ENCODE data around the gene ABHD2. TPM values are rescaled to one million over a fixed set of nuclear protein-coding genes. Genes with fewer than 3 reads are reported as not detected.
"Not testable (repeated sequence)": the region's sequence is repeated elsewhere in the genome, so short reads cannot be mapped to it uniquely, and the experiment has no call there.

The ABHD2 gene
- total and polyA plus RNA-seq, 2 donors: 16.0 to 41.0 TPM

DNA sequence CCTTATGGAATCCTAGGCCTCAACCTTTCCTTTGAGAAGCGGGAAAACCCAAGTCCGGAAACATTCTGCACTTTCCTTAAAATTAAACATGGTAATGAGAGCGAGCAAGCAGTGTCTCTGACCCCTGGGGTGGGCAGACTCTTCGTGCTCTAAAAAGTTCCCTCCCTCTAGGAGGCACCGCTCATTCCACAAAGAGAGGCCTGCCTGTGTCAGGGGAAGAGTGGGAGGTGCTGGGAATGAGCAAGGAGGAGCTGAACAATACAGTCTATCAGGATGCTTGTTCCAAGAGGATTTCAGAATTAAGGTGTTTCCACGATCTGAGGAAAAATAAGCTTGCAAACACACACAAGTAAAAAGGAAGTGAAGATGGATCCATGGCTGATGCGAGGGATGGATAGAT, 139.2 kb downstream of the ABHD2 start:
- no peaks in the 10 kb centered on the region for H3K36me3 ChIP-seq (ENCODE audit: insufficient read depth)
- WGBS: 74% methylated on average over 7 of the region's 7 CpGs
- H3K4me3 ChIP-seq (ENCODE audit: low read depth, low read length): no peak overlapping the region
- H3K27ac ChIP-seq (ENCODE audit: low read depth): no peak overlapping the region
- DNase-seq (ENCODE audit: extremely low spot score): no peak
- no peaks in the 10 kb centered on the region for H3K4me1 ChIP-seq (ENCODE audit: insufficient read depth)

DNA sequence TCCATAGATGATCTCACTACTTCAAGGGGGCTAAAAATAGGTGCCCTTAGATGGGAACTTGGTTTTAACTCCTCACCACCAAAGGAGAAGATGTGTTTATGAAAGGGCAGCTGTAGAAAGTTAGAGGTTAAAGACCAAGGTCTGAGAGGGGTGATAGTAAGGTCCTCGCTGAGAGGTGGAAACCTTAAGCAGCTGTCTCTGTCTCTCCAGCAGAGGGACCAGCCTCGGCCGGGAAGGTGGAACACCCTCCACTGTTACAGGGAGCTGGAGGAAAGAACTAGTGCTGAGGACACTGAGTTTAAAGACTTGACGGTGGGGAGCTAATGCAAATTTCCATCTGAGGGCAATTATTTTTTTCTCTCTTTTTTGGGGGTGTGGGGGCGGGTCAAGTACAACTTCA, 142.0 kb downstream of the ABHD2 start:
- no peak for DNase-seq (ENCODE audit: extremely low spot score)
- Histone ChIP-seq H3K27ac (ENCODE audit: low read depth) (no peak overlapping the region), H3K4me1 (ENCODE audit: insufficient read depth) (no peaks in the 10 kb centered on the region), H3K36me3 (ENCODE audit: insufficient read depth) (no peaks in the 10 kb centered on the region), H3K4me3 (ENCODE audit: low read depth, low read length) (no peak overlapping the region)
- WGBS: 37% methylated on average over 5 of the region's 5 CpGs

DNA sequence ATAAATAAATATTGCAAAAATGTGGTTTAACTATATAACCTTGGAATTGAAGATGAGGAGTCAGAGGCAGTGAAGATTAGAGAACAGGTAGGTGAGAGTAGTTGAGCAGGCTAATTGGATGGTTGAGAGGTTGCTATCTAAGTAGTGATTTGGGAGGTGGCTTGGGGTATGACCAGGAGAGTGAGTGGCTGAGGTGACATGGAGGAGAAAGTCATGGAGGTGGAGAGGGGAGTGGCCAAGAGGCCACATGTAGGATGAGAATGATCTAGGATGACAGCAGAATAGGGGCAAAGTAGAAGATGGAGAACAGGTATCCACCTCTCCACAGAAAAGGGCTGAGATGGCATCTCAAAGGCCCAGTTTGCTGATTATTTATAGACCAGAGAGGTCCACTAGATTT, 143.6 kb downstream of the ABHD2 start:
- Histone ChIP-seq H3K4me3 (ENCODE audit: low read depth, low read length) (no peak overlapping the region), H3K36me3 (ENCODE audit: insufficient read depth) (no peaks in the 10 kb centered on the region), H3K27ac (ENCODE audit: low read depth) (no peak overlapping the region), H3K4me1 (ENCODE audit: insufficient read depth) (no peaks in the 10 kb centered on the region)
- no peak for DNase-seq (ENCODE audit: extremely low spot score)

DNA sequence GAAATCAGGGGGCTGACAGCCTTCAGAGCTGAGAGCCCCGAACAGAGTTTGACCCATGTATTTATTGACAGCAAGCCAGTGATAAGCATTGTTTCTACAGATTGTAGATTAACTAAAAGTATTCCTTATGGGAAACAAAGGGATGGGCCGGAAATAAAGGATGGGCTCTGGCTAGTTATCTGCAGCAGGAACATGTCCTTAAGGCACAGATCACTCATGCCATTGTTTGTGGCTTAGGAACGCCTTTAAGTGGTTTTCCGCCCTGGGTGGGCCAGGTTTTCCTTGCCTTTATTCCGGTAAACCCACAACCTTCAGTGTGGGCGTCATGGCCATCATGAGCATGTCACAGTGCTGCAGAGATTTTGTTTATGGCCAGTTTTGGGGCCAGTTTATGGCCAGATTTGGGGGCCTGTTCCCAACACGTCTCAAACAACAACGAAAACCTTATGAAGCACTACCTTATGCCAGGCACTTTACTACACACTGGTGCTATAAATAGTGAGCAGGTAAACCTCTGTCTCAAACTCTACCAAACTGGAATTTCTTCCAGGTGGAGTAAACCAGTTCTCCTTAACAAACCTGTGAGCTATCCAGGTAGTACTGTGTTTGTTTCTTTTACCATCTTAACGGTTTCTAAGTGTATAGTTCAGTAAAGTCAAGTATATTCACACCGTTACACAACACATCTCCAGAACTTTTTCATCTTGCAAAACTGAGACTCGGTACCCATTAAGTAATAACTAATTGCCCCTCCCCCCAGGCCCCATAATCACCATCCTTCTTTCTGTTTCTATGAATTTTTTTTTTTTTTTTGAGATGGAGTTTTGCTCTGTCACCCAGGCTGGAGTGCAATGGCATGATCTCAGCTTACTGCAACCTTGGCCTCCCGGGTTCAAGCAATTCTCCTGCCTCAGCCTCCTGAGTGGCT, 151.9 kb downstream of the ABHD2 start:
- WGBS: 89% methylated on average over 12 of the region's 12 CpGs
- not testable (repeated sequence) for H3K36me3 ChIP-seq (ENCODE audit: insufficient read depth); H3K27ac ChIP-seq (ENCODE audit: low read depth)

DNA sequence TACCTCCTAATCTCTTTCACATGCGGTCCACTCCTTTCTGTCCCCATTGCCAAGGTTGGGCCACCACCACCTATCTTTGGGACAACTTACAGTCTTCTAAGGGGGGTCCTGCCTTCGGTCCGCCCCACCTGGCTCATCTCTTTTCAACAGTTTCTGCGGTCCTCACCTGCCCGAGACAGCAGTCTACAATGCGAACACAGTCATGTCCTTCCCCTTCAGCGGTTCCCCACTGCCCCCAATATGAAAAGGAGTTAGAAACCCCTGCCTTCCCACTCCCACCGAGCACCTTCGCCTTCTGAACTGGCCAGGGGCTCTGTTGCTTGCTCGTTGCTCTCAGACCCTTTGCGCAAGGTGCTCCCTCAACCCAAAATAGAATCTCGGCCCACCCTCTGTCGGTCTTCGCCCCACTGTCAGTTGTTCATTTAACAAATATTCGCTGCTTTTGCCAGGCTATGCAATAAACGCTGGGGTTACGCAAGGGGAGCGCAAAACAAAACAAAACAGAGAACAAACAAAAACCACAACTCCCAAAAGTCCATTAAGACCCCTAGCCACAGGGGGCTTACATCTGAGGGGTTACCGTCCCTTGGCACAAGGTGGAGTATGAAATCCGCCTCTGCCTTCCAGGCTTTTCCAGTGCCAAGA, 154.9 kb downstream of the ABHD2 start:
- Histone ChIP-seq H3K36me3 (ENCODE audit: insufficient read depth) (no peaks in the 10 kb centered on the region), H3K27ac (ENCODE audit: low read depth) (peak overlapping the region; percentile 61), H3K4me3 (ENCODE audit: low read depth, low read length) (peak overlapping the region; percentile 60), H3K4me1 (ENCODE audit: insufficient read depth) (no peaks in the 10 kb centered on the region)
- 23% methylated on average over 20 of the region's 20 CpGs for WGBS
- no peak for DNase-seq (ENCODE audit: extremely low spot score)

More for the DNA sequence above, 151.9 kb downstream of the ABHD2 start:
- not testable (repeated sequence) for H3K4me3 ChIP-seq (ENCODE audit: low read depth, low read length); H3K4me1 ChIP-seq (ENCODE audit: insufficient read depth); DNase-seq (ENCODE audit: extremely low spot score)

DNA sequence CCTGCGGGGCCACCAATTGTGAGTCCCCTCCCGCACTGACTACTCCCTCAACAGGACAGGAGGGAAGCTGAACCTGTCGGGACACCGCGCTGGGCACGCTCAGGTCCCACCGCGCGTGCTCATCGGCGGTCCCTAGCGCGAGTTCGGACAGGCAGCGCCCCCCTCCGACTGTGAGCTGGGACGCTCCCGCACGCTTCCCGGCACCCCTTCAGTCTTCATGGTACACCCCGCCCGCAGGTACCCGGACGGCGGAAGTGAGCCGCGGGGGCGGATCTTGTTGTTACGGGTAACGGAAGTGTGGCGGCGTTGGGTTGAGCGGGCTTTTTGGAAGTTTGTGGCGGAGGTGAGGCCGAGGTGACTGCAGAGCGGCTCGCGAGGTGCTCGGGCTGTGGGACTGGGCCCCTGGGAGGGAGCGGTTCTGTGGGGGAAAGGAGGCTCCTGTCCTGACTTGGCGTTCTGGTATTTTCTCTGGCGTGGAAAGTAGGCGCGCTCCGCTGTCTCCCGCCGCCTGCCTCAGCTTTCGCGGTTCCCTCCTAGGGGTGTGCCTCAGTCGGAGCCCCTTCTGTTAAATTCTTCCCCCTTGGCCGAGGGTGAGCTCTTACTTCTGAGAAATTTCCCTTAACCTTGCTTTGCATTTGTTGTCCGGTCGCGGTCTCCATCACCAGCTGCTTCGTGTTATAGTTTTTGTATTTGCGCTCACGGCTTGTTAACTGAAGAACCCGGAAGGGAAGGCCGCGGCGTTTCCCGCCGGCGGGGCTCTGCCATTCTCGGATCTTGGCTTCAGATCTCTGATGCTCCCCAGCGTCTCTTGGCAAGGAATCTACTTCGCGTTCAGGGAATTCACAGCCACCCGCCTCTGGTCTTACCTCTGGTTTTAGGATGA, 155.7 kb downstream of the ABHD2 start, which contains the start of gene FANCI:
Gene FANCI, plus strand, starts transcription at position 289 of the 883 bp plus-strand sequence. CDS start 3,669 bp downstream, outside the sequence.
- WGBS: under 1% methylated on average over 69 of the region's 69 CpGs
- Histone ChIP-seq H3K36me3 (ENCODE audit: insufficient read depth) (no peaks in the 10 kb centered on the region), H3K4me3 (ENCODE audit: low read depth, low read length) (peak within 1 kb of the TSS; percentile 60), H3K4me1 (ENCODE audit: insufficient read depth) (no peaks in the 10 kb centered on the region), H3K27ac (ENCODE audit: low read depth) (peak within 1 kb of the TSS; percentile 61)
- peak; percentile 82 for DNase-seq (ENCODE audit: extremely low spot score)

DNA sequence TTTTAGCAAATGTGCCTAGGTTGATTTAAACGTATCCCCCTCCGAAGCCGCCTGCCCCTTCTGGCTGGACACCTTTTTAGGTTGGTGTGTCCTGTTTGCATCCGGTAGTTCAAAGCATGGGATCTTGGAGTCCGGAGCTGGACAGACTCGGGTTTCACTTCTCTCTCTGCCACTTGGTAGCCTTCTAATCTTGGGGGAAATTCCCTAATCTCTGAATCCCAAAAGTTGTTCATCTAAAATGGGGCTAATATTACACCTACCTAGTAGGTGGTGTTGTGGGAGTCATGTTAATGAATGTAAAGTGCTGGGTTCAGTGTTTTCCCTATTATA, 156.3 kb downstream of the ABHD2 start:
- DNase-seq (ENCODE audit: extremely low spot score): no peak
- under 1% methylated on average over 6 of the region's 6 CpGs for WGBS
- Histone ChIP-seq H3K4me3 (ENCODE audit: low read depth, low read length) (peak overlapping the region; percentile 60), H3K4me1 (ENCODE audit: insufficient read depth) (no peaks in the 10 kb centered on the region), H3K36me3 (ENCODE audit: insufficient read depth) (no peaks in the 10 kb centered on the region), H3K27ac (ENCODE audit: low read depth) (no peak overlapping the region)

DNA sequence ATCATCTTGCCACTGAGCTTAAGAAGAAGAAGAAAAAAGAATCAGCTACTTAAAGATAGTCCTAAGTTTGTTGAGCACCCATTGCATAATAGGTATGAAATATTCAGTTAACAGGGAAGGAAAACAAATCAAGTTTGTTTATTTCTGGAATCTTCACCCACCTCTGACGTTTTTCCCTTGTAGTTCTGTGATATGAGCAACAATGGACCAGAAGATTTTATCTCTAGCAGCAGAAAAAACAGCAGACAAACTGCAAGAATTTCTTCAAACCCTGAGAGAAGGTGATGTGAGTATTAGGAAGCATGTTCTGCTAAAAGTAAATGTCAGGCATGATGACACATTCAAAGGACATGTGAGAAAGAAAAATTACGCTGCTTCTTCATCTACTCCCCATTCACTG, 159.2 kb downstream of the ABHD2 start:
- no peaks in the 10 kb centered on the region for H3K4me1 ChIP-seq (ENCODE audit: insufficient read depth)
- H3K27ac ChIP-seq (ENCODE audit: low read depth): no peak overlapping the region
- no peaks in the 10 kb centered on the region for H3K36me3 ChIP-seq (ENCODE audit: insufficient read depth)
- no peak overlapping the region for H3K4me3 ChIP-seq (ENCODE audit: low read depth, low read length)
- 78% methylated on average over 2 of the region's 2 CpGs for WGBS
- DNase-seq (ENCODE audit: extremely low spot score): no peak

DNA sequence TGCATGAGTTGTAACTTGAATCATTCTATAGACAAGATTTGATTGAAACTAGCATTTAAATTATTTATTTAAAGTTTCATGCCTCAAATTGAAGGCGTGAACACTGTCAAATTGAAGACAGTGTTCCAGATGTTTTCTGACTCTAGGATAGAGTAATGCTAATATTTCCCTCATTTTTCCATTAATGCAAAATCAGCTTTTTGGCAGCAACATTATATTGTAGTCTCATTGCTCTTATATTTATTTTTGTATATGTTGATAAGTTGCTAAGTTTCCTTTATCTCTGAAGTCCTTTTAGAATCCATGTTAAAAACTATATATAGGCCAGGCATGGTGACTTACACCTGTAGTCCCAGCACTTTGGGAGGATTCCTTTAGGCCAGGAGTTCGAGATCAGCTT, 160.3 kb downstream of the ABHD2 start:
- no peaks in the 10 kb centered on the region for H3K4me1 ChIP-seq (ENCODE audit: insufficient read depth)
- WGBS: 99% methylated on average over 2 of the region's 2 CpGs
- H3K36me3 ChIP-seq (ENCODE audit: insufficient read depth): no peaks in the 10 kb centered on the region
- no peak for DNase-seq (ENCODE audit: extremely low spot score)
- H3K4me3 ChIP-seq (ENCODE audit: low read depth, low read length): no peak overlapping the region
- H3K27ac ChIP-seq (ENCODE audit: low read depth): no peak overlapping the region

DNA sequence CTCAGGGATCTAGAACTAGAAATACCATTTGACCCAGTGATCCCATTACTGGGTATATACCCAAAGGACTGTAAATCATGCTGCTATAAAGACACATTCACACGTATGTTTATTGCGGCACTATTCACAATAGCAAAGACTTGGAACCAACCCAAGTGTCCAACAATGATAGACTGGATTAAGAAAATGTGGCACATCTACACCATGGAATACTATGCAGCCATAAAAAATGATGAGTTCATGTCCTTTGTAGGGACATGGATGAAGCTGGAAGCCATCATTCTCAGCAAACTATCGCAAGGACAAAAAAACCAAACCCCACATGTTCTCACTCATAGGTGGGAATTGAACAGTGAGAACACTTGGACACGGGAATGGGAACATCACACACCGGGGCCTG, 161.9 kb downstream of the ABHD2 start:
- H3K4me3 ChIP-seq (ENCODE audit: low read depth, low read length); H3K4me1 ChIP-seq (ENCODE audit: insufficient read depth); DNase-seq (ENCODE audit: extremely low spot score); H3K27ac ChIP-seq (ENCODE audit: low read depth); H3K36me3 ChIP-seq (ENCODE audit: insufficient read depth): not testable (repeated sequence)
- WGBS: 90% methylated on average over 5 of the region's 5 CpGs

Small RNAs within 50 kb of the gene (small RNA-seq; reads per million reads assigned to genes)
- gene RNU7-195P: not detected

Other genes with a start within 250 kb of the ABHD2 start
- gene HAPLN3, start 192.9 kb upstream of the ABHD2 start, total RNA-seq: 6.6 TPM
- 9.2 TPM for gene HAPLN3, start 192.9 kb upstream of the ABHD2 start, polyA plus RNA-seq
- 47.4 TPM for gene MFGE8, start 175.1 kb upstream of the ABHD2 start, total RNA-seq
- gene MFGE8, start 175.1 kb upstream of the ABHD2 start, polyA plus RNA-seq: 356 TPM
- not detected for gene RLBP1, start 133.1 kb downstream of the ABHD2 start, total RNA-seq
- not detected for gene RLBP1, start 133.1 kb downstream of the ABHD2 start, polyA plus RNA-seq
- 31.5 TPM for gene FANCI, start 155.5 kb downstream of the ABHD2 start, total RNA-seq
- 4.3 TPM for gene FANCI, start 155.5 kb downstream of the ABHD2 start, polyA plus RNA-seq
- gene POLG, start 246.4 kb downstream of the ABHD2 start, total RNA-seq: 31.1 TPM
- gene POLG, start 246.4 kb downstream of the ABHD2 start, polyA plus RNA-seq: 33.2 TPM